ELR (cell line): ENCODE data around the gene FMN1.

Source experiments
- DNase-seq: peaks from one replicate; pipeline ENCODE4 v3.0.0-alpha.2; 2015; ENCODE audit warnings: low read depth

Gene FMN1, protein sequence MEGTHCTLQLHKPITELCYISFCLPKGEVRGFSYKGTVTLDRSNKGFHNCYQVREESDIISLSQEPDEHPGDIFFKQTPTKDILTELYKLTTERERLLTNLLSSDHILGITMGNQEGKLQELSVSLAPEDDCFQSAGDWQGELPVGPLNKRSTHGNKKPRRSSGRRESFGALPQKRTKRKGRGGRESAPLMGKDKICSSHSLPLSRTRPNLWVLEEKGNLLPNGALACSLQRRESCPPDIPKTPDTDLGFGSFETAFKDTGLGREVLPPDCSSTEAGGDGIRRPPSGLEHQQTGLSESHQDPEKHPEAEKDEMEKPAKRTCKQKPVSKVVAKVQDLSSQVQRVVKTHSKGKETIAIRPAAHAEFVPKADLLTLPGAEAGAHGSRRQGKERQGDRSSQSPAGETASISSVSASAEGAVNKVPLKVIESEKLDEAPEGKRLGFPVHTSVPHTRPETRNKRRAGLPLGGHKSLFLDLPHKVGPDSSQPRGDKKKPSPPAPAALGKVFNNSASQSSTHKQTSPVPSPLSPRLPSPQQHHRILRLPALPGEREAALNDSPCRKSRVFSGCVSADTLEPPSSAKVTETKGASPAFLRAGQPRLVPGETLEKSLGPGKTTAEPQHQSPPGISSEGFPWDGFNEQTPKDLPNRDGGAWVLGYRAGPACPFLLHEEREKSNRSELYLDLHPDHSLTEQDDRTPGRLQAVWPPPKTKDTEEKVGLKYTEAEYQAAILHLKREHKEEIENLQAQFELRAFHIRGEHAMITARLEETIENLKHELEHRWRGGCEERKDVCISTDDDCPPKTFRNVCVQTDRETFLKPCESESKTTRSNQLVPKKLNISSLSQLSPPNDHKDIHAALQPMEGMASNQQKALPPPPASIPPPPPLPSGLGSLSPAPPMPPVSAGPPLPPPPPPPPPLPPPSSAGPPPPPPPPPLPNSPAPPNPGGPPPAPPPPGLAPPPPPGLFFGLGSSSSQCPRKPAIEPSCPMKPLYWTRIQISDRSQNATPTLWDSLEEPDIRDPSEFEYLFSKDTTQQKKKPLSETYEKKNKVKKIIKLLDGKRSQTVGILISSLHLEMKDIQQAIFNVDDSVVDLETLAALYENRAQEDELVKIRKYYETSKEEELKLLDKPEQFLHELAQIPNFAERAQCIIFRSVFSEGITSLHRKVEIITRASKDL (N-terminal part only)

DNA sequence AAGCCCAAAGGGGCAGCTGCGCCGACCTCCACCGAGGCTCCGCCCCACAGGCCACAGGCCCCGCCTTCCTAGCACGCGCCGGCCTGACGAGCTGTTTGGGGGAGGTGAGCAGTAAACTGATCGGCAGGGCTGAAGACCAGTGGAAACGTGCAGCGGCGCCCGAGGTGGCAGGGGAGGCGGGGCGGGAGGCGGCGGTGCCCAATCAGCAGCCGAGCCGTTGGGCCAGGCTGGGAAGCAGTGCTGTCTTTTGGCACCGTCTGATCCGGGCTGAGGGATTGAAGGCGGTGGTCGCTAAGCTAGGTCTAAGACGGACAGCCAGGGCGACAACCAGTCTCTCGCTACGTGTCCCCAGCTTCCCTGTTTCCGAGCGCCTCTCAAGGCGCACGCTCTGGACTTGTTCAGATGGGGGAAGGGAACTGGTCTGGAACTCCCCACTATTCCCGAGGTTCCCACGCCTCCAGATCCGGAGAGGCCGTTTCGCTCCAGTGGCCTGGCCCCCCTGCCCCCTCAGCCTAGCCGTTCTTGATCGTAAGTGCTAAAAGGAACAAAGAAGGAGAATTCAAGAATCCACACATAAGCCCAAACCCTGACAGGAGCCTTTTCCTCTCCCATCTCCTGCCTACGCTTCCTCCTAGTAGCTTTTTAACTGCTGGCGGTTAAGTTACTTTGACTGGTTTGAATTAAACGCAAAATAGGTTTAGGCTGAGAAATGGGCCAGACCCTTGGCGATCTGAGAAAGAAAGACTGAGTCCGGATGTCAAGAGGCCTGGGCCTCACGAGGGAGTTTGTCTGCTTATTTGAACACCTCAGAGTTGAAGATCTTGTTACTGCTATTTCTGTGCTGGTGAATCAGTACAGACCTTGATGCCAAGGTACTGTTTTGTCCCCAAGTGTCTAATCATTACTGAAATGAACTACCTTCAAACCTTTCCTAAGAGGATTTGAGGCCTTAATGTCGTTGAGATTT lies at the start of gene FMN1:
FMN1 (minus strand) TSS at position 11 of the 967 bp plus-strand sequence. CDS start 39,800 bp downstream, outside the sequence.
- peak; percentile 92 for DNase-seq

DNA sequence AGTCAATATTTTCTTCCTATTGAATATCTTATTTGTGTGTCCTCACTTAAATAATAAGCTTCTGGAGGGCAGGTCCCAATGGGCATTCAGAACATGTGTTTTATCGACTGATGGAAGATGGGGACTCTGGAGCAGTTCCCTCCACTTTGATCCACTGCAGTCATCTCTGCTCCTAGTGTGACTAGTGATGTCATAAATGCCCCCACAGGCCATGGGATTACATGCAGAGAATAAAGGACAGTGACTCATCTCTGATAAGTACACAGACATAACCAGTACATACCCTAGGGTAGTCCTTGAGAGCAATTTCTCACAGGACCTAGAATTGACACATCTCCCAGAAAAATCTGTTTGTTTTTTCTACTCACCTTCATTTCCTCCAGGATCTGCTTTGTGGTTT lies 49.4 kb upstream of the FMN1 start:
- peak; percentile 94 for DNase-seq

DNA sequence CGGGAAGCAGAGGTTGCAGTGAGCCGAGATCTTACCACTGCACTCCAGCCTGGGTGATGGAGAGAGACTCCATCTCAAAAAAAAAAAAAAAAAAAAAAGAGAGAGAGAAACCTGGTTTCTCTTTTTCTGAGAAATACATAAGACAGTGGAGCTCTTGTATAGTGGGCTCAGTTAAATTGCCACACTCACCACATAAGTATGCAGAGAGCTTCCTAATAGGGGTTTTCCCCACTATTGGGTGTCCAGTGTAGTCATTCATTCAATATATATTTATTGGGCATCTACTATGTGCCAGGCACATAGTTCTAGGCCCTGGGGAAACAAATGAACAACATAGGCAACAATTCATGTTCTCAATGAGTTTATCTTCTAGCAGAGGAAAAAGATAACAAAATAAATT lies 48.9 kb upstream of the FMN1 start:
- peak; percentile 90 for DNase-seq

DNA sequence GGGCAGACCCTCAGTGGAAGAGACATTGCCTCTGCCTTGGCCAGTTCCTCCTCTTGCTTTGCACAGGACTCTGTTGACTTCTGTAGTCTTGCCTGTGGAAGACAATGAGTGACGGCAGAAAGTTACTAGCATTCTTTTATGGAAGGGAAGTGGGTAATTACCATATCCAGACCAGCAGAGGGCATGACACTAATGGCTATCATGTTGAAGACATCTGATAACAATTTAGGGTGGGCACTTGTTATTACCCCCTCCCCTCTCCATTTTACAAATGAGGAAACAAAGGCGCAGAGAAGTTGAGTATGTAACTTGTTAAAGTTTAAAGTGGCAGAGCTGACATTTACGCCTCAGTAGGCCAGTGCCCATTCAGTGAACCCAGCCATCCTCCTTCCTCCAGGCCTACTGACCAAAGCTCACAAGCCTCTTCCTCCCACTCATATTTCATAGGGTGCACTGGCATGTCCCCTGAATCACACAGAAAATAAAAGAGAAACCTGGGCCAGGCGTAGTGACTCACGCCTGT lies 48.2 kb upstream of the FMN1 start:
- DNase-seq, result peak; percentile 79

DNA sequence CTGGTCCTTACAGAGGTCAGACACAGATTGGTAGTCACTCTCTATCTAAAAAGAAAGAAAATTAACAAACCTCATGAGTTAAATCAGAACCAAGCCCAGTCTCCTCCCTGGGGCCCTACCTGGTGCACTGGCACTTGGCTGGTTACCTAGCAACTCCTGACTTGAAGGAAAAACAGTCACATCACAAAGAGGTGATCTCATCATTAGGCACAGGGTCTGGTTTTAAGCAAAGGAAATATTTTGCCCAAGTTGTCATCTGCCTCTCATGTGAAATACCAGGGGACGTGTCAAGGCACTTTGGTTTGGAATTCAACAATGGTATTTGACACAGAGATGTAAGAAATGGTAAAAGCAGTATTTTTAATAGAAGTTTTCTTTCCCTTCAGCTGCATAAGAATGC lies 47.7 kb upstream of the FMN1 start:
- DNase-seq, result peak; percentile 94

DNA sequence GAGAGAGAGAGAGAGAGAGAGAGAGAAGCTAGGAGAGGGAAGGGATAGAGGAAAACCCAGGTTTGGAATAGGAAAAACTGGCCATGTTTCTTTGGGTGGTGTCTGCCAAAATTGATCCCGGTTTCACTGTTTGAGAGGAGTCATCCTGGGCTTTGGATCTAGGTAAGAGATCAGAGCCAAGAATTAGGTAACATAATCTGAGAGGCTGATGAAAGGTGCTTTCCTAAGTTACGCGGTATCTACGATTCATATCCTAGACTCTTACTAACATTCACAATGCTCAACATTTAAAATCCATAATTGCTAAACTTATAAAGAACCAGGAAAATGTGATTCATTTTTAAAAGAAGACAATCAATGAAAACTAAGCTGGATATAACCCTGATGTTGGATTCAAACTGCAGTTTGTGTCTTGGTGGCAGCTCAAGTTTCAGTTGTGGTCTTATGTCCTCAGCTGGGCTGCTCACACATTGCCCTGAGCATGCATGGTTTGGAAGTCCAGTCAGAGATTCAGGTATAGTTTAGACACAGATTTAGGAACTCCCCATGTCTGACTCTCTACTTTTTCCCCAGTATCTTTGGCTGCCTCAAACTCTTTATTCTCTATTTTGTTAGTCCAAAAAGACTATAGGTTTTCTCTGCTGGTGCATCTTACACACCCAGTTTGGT lies 42.5 kb upstream of the FMN1 start:
- DNase-seq, result no peak

DNA sequence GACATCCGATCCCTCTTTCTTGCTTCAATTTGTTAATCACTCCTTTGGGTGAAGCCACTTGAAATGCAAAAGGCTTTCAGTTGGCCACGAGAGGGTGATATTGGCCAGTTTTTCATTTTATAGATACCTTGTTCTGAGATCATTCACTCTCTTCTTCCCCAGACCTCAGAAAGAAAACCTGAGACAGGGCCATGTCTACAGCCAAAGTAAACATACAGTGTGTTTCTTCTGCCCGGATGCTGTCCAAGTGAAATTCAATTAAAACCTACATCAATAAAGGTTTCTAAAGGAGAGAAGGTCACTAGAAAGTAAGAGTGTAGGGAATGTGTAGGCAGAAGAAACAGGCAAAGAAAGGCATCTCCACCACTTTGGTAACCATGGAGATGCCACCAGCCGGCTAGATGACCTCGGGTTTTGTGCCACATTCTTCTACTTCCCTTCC lies 39.5 kb upstream of the FMN1 start:
- peak; percentile 71 for DNase-seq

DNA sequence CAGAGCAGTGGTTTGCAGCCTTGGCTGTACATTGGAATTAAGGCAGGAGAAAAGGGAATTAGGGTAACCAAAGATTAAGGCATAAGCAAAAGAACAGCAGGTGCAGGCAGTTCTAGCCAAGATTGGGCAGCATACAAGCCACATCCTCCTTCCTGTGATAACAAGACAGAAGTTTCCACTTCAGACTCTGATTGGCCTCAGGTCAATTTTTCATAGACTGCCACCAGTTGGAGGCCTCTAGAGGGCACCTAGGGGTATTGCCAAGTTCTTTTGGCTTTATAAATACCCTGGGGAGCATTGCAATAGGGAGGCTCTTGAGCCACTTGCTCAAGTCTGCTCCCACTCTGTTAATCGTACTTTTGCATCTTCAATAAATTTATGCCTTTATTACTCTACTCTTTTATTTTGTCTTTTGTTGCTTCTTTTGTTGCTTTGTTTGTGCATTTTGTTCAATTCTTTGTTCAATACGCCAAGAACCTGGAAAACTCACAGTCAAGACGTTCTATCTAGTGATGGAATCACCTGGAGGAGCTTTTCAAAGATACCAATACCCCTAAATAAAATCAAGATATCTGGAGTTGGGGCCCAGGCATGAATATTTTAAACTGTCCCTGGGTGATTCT lies 32.2 kb upstream of the FMN1 start:
- DNase-seq, result peak; percentile 69

DNA sequence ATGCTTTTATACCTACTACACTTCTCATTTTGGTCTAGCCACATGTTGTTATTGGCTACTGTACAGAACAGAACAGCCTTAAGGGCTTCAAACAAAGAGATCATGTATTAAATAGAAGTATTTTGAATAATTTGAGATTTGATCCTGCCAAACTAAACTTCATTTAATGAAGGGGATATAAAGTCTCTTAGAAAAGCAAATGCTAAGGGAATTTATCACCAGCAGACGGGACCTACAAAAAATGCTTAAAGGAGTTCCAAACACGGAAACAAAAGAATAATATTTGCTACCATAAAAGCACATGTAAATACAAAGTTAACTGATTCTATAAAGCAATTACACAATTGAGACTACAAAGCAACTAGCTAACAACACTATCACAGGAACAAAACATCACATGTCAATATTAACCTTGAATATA lies 23.6 kb upstream of the FMN1 start:
- DNase-seq, result no peak

DNA sequence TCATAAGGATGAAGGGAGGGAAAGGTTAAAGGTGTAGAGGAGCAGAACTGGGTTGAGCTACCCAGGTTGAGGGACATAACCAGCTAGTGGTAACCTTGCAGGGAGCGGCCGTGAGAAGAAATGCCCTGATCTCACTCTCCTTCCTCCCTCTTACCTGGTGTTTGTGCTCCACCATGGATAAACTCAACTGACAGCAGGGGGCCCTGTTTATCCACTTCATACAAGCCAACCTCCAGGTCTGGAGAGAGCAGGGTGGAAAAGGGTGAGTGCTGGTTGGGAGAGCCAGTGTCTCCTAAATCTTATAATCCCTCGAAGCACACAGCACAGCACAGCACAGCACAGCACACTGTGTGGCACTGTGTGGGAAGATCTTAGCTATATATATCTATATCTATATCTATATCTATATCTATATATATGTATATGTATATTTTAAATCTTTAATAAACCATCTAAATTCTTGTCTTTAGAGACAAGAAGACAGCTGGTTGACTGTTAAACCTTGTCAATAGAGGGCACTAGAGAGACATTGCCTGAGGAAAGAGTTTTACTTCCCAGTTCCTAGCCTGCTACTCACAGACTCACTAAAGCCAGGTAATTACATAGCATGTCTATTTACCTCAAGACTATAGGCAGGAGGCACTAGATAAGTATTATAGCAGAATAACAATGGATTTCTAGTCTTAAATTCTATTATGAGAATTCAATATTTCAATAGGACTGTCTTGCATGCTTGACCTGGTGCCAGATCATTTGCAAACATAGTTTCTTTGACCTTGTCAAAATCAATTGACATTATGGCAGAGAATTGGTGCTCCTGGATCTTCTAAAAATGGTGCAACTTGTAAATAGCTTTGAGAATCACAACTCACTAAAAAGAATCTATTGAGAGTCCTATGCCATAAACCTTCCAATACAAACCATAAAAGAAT lies 21.7 kb upstream of the FMN1 start:
- peak; percentile 59 for DNase-seq

DNA sequence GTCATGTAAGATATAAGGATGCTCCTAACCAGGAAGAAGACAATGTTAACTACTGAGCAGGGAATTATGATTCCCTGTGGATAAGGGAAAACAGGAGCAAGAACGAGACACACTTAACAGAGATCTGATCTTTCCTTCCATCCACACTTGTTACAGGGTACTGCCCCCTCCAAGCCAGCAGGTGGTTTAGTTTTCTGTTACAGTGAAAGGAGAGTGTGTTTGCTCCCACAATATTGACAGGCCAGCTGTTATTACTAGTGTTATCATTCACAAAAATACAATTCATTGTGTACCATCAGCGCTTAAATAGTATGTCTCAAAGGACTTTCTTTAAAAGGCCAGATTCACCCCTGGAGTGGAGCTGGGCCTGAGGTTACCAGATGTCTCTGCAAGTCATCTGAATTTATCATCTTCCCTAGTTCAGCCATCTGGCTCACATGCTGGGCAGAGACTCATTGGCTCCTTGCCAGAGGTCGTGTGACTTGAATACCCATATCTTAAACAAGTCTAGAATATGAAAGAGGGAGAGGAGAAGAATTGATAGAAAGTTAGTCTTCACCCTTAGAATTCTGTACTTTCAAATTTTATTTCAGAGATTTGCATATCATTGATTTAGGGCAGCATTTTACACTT lies 16.8 kb upstream of the FMN1 start:
- peak; percentile 18 for DNase-seq

DNA sequence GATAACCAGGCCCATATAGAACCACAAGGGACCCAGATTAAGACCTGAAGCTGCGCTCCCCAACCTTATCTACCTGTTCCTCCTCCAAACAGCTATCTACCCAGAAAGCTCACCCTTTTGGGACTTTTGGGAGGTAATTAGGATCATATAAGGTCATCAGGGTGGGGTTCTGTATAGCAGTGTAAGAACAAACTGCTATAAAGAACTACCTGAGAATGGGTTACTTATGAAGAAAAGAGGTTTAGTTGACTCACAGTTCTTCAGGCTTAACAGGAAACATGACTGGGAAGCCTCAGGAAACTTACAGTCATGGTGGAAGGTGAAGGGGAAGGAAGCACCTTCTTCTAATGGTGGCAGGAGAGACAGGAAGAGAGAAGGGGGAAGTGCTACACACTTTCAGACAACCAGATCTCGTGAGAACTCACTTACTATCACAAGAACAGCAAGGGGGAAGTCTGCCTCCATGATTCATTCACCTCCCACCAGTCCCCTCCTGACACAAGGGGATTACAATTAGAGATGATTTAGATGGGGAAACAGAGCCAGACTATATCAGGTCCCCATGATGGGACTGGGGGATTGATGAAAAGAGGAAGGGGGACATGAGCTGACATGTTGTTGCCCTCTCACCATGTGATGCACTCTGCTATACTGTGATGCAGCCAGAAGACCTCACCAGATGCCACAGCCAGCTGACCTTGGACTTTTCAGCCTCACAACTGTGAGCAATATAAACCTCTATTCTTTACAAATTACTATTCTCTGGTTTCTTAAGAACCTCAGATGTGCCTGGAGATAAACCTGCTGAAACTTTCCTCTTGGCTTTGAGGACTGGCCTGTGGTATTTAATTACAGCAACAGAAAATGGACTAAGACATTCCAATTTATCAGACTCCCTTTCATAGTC lies 15.3 kb upstream of the FMN1 start:
- DNase-seq, result no peak

DNA sequence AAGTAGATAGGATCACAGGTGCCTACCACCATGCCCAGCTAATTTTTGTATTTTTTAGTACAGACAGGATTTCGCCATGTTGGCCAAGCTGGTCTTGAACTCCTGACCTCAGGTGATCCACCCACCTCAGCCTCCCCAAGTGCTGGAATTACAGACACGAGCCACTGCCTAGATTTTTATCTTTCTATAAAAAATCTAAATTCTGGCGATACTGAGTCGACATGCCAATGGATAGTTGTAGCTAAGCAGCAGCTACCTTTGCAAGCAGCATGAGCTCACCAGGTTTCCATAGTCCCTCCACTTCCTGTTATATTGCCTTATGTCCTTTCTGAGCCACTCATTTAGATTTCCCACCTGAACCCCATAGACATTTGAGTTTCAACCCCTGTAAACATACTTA lies 13.1 kb upstream of the FMN1 start:
- no peak for DNase-seq

DNA sequence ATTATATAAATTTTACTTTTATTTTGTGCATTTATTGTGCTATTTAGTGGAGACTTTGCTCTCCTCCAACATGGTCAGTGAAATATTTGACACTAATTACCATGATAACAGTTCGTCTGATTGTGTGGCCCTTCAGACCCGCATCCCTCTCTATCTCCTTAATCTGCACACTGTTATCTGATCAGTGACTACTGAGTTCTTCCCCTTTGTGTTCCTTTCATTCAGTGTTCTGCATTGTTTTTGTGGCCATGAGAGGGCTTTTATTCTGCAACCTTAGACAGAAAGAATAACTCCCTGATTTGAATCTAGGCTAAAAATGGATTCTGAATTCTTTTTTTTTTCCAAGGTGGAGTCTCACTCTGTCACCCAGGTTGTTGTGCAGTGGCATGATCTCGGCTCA lies 11.9 kb upstream of the FMN1 start:
- DNase-seq, result no peak

DNA sequence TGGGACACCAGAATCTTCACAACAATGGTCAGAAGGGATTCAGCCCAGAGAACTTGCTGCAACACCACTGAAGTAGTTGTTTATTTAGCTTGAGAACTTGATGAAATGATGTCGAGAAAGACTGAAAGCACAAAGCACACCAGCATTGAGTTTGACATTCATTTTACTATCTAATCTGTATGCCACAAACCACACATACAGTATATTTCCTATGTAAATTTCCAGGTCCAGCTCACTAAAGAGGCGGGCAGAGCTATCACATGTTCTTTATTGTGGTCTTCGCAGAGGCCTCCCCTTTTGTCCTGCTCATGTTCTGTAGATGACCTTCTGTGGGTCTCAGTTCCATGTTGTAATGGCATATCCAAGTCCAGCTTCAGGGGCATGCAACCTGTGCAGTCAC lies 10.4 kb upstream of the FMN1 start:
- DNase-seq, result no peak

DNA sequence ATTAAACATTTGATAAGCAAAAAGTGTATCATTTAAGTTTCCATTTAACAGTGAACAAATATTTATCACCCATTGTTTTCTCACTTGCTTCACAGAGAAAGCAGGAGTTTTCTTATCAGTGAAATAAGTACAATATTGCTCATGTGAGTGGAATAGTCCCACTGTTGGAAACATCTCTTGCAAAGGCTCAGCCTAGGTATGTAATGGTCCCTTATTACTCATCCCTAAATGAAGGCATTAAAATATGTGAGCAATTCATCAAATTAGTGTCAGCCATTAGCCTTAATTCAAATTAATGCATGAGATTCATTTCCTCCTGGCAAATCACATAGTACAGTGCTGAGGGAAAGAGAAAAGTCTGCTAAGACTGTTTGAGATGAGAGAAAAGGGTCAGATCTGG lies 9.6 kb upstream of the FMN1 start:
- no peak for DNase-seq
